Neural cell (in vitro differentiated cells): ENCODE results near the gene ALDH1B1. TPM values are rescaled to one million over a fixed set of nuclear protein-coding genes. Genes with fewer than 3 reads are reported as not detected.

Experiments
- H2AFZ ChIP-seq: fragments of 200-600, 300-800 bp; sonication (generic), shearing (Covaris generic); 2 replicates; pipeline ENCODE4 v1.6.0; 2014; ENCODE audit warnings: low read depth, mild to moderate bottlenecking, antibody characterized with exemption, low read length, moderate library complexity
- H3F3A ChIP-seq: fragments of 200-600 bp; shearing (Covaris generic); 2 replicates; pipeline ENCODE4 v1.6.1; 2016; ENCODE audit warnings: mild to moderate bottlenecking, moderate library complexity, mixed read lengths, antibody characterized with exemption, low read length; ENCODE audit not compliant: insufficient read depth, poor library complexity, severe bottlenecking
- H3K27ac ChIP-seq: fragments of 200-600, 300-800 bp; sonication (generic), shearing (Covaris generic); 2 replicates; pipeline ENCODE4 v1.5.1; 2014; ENCODE audit warnings: mild to moderate bottlenecking, low read length, moderate library complexity
- H3K27me3 ChIP-seq: fragments of 300-800, 200-600 bp; sonication (generic), shearing (Covaris generic); 2 replicates; pipeline ENCODE4 v1.6.0; 2014; ENCODE audit warnings: mild to moderate bottlenecking, low read depth, low read length, moderate library complexity; ENCODE audit not compliant: insufficient read depth
- H3K36me3 ChIP-seq: fragments of 300-800, 200-600 bp; sonication (generic), shearing (Covaris generic); 2 replicates; pipeline ENCODE4 v1.5.1; 2014; ENCODE audit warnings: mild to moderate bottlenecking, antibody characterized with exemption, low read length, moderate library complexity; ENCODE audit not compliant: insufficient read depth
- H3K4me2 ChIP-seq: fragments of 300-800, 200-600 bp; sonication (generic), shearing (Covaris generic); 2 replicates; pipeline ENCODE4 v1.6.0; 2014; ENCODE audit warnings: mild to moderate bottlenecking, low read length
- H3K4me3 ChIP-seq: fragments of 300-800, 200-600 bp; sonication (generic), shearing (Covaris generic); 2 replicates; pipeline ENCODE4 v1.5.1; 2014; ENCODE audit warnings: mild to moderate bottlenecking, low read length, moderate library complexity
- H3K79me2 ChIP-seq: fragments of 200-600 bp; shearing (Covaris generic); replicated peaks from 2 replicates; pipeline ENCODE4 v1.6.0; 2014; ENCODE audit warnings: mild to moderate bottlenecking, low read length, moderate library complexity; ENCODE audit not compliant: insufficient read depth
- H3K9ac ChIP-seq: fragments of 300-800, 200-600 bp; sonication (generic), shearing (Covaris generic); 2 replicates; pipeline ENCODE4 v1.6.1; 2016; ENCODE audit warnings: mild to moderate bottlenecking, low read length, mixed read lengths
- H3K9me2 ChIP-seq: fragments of 200-600 bp; shearing (Covaris generic); 2 replicates; pipeline ENCODE4 v1.6.1; 2016; ENCODE audit warnings: mild to moderate bottlenecking, low read length, mixed read lengths; ENCODE audit not compliant: insufficient read depth
- H3K9me3 ChIP-seq: fragments of 200-600, 300-800 bp; sonication (generic), shearing (Covaris generic); 2 replicates; pipeline ENCODE4 v1.6.1; 2016; ENCODE audit warnings: mild to moderate bottlenecking, mixed run types, low read length, moderate library complexity, mixed read lengths
- H4K20me1 ChIP-seq: fragments of 200-600 bp; shearing (Covaris generic); 2 replicates; pipeline ENCODE4 v1.6.1; 2016; ENCODE audit warnings: mild to moderate bottlenecking, mixed run types; ENCODE audit not compliant: insufficient read depth
- CTCF ChIP-seq: fragments of 450-650 bp; IDR thresholded peaks from 2 replicates; pipeline ENCODE4 v1.5.1; 2014; ENCODE audit warnings: antibody characterized with exemption, mild to moderate bottlenecking, moderate library complexity; ENCODE audit not compliant: poor library complexity, severe bottlenecking
- EP300 ChIP-seq: fragments of 450-650 bp; conservative IDR thresholded peaks from 2 replicates; pipeline ENCODE4 v1.6.1; 2014; ENCODE audit warnings: antibody characterized with exemption, mild to moderate bottlenecking, moderate library complexity; ENCODE audit not compliant: poor library complexity, severe bottlenecking
- EZH2 ChIP-seq: fragments of 200-600, 300-800 bp; shearing (Covaris generic), sonication (generic); IDR thresholded peaks from 2 replicates; pipeline ENCODE4 v1.6.1; 2014; ENCODE audit warnings: antibody characterized with exemption, low read length, borderline replicate concordance, mild to moderate bottlenecking; ENCODE audit not compliant: insufficient read depth, poor library complexity, severe bottlenecking
- MXI1 ChIP-seq: fragments of 450-650 bp; conservative IDR thresholded peaks from 2 replicates; pipeline ENCODE4 v1.6.1; 2014; ENCODE audit warnings: antibody characterized with exemption, mild to moderate bottlenecking; ENCODE audit not compliant: poor library complexity, severe bottlenecking
- POLR2AphosphoS5 ChIP-seq: IDR thresholded peaks from 2 replicates; pipeline ENCODE4 v1.6.1; 2012
- RAD21 ChIP-seq: fragments of 450-650 bp; conservative IDR thresholded peaks from 2 replicates; pipeline ENCODE4 v1.6.1; 2014; ENCODE audit warnings: antibody characterized with exemption, mild to moderate bottlenecking, moderate library complexity
- REST ChIP-seq: IDR thresholded peaks from 2 replicates; pipeline ENCODE4 v1.6.1; 2012; ENCODE audit warnings: borderline replicate concordance
- SMC3 ChIP-seq: fragments of 450-650 bp; conservative IDR thresholded peaks from 2 replicates; pipeline ENCODE4 v1.6.1; 2014; ENCODE audit warnings: antibody characterized with exemption, mild to moderate bottlenecking, moderate library complexity; ENCODE audit not compliant: poor library complexity
- TAF1 ChIP-seq: IDR thresholded peaks from 2 replicates; pipeline ENCODE4 v1.6.1; 2012; ENCODE audit warnings: low read depth
- polyA plus RNA-seq: library from polyadenylated mRNA; depleted of rRNA; stranded (reverse); fragments of >200 nt; gene quantifications from 2 replicates; pipeline ENCODE4 v1.2.3, GENCODE V29; 2014

Gene ALDH1B1
- polyA plus RNA-seq, 1 donor from 2014 or later, result 6.6 TPM

DNA sequence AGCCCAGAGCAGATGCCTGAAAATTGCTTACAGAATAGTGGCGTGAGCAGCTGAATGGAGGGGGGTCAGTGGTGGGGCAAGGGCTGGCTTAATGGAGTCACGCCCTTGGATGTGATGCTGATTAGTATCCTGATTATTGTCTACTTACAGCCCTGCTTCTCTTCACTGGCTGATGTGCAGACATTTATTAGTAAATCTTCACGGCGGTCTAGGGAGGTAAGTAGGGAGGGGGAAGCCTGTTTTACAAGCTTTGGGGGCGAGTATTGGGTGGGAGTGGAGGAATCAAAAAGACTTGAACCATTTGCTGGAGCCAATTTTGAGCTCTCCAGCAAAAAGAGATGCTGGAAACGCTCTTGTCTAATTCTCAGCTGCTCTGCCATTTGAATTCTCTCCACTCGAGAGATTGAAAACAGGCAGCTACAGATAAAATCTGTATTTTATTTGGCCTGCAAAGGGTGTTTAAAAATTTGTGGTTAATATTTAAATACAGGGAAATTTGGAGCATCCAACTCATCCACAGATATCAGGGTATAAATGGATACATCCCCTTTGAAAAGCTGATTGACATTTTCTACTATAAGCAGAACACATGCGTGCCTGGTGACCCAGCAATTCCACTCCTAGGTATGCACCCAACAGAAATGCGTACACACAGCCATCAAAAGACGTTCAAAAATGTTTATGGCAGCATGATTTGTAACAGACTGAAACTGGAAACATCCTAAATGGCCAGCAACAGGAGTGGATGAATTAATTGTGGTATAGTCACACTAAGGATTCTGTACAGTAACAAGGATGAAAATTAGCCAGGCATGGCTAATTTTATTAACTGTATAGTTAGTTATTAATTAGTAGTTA is 19.5 kb upstream of the ALDH1B1 start:
- Histone ChIP-seq H3K4me2 (no peak overlapping the region), H3F3A (no peaks in the 10 kb centered on the region), H3K9ac (no peak overlapping the region), H4K20me1 (no peaks in the 10 kb centered on the region), H3K36me3 (no peaks in the 10 kb centered on the region), H3K27me3 (no peaks in the 10 kb centered on the region), H3K9me3 (no peaks in the 10 kb centered on the region), H3K9me2 (no peaks in the 10 kb centered on the region), H3K79me2 (no peaks in the 10 kb centered on the region), H3K27ac (no peak overlapping the region), H2AFZ (no peak overlapping the region), H3K4me3 (no peak overlapping the region)
- TF ChIP-seq CTCF, result no peak
- TF ChIP-seq TAF1, result no peak
- no peak for TF ChIP-seq RAD21
- TF ChIP-seq POLR2AphosphoS5, result no peak
- TF ChIP-seq EZH2, result no peak
- TF ChIP-seq MXI1, result no peak
- no peak for TF ChIP-seq EP300
- TF ChIP-seq SMC3, result no peak
- TF ChIP-seq REST, result no peak

DNA sequence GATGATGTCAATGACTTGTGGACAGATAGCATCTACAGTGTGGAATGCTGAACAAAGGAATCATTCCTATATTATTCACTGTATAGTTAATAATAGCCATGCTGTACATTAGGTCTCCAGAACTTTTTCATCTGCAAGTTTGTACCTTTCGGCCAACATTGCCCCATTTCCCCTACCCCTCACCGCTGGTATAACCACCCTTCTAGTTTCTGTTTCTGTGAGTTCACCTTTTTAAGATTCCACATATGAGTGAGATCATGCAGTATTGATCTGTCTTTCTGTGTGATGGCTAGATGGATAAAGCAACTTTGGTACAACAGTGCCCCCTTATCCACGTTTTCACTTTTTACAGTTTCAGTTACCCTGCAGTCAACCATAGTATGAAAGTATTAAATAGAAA is 18.8 kb upstream of the ALDH1B1 start:
- Histone ChIP-seq H3K9me2 (no peaks in the 10 kb centered on the region), H3K4me3 (no peak overlapping the region), H3K9me3 (no peaks in the 10 kb centered on the region), H3K9ac (no peak overlapping the region), H3K79me2 (no peaks in the 10 kb centered on the region), H3K4me2 (no peak overlapping the region), H3F3A (no peaks in the 10 kb centered on the region), H3K27ac (no peak overlapping the region), H3K36me3 (no peaks in the 10 kb centered on the region), H2AFZ (no peak overlapping the region), H4K20me1 (no peaks in the 10 kb centered on the region), H3K27me3 (no peaks in the 10 kb centered on the region)
- TF ChIP-seq MXI1 (no peak), POLR2AphosphoS5 (no peak), CTCF (no peak), EP300 (no peak), RAD21 (no peak)
